Stimulated activated CD8-positive, alpha-beta memory T cell treated with anti-CD3 and anti-CD28 coated beads, Interleukin-7, amount 100 ng/mL, for 48 hours (primary cell): ENCODE measurements around the gene SAP30BP.

Experiments used
- DNase-seq, 2 donors: peaks; one replicate each; pipeline ENCODE4 v3.0.0-alpha.2; 2020; ENCODE audit warnings: low read depth in 1 of 2; ENCODE audit errors: extremely low read depth in 1 of 2

The SAP30BP gene

GRCh38 chr17:75755205-75755901 is 88.2 kb downstream of the SAP30BP start:
- DNase-seq = no peak

- DNase-seq = no peak
These were observed 88.9 kb downstream of the SAP30BP start for GRCh38 chr17:75755990-75756389.

GRCh38 chr17:75756451-75757085 is 89.4 kb downstream of the SAP30BP start:
- DNase-seq = no peak

- no peak for DNase-seq
These were observed 90.0 kb downstream of the SAP30BP start for GRCh38 chr17:75757086-75757681.
